ENCODE data around the gene SVBP.
"Not testable (repeated sequence)": the region's sequence is repeated elsewhere in the genome, so short reads cannot be mapped to it uniquely, and the experiment has no call there.

SVBP gene

DNA sequence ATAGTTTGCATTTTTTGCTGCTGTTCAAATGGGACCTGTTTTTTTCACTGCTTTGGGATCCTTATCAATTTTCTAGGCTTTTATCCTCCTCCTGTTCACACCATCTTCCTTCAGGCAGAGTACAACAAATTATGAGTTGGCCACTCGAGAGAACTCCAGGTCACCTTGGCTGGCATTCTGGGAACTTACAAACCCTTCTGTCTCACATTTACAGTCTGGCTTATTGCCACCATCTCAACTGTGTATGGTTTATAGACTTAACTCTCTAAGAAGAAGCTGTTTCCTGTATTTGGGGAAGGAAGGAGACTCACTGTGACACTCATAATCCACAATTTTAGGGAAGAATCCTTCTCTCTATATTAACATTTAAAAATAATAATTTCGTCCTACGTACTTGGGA is 23.8 kb upstream of the SVBP start:
- DNase-seq = no peak

DNA sequence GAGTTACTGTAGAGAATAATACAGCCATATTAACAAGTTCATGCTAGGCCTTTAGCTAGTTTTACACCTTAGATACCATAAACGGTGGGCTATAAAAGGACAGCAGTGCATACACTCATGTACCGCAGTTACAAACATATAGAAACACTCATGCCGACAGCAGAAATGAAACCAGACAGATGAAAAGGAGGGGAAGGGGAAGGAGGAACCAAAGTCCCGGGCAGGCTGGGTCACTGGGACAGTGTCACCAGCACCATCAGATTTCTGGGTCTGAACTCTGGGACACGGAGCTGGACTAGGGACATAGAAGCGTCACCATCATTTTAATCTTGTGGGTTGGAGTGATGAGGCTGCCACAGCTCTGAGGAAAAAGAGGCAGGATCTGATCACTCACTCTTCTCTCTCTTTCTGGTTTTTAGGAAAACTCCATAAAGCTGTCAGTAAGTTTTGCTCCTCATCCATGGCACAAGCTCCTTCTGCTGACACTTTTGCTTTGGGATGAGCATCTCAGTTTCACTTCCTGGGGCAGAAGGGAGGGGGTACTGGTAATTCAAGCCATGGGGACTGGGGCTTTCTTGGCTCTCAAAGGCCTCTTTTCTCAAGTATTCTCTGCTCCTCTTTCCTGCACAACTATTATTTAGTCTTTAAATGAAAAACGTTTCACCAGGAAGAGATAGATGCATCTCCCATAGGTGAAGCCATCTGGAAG is 21.4 kb upstream of the SVBP start:
- DNase-seq = no peak

DNA sequence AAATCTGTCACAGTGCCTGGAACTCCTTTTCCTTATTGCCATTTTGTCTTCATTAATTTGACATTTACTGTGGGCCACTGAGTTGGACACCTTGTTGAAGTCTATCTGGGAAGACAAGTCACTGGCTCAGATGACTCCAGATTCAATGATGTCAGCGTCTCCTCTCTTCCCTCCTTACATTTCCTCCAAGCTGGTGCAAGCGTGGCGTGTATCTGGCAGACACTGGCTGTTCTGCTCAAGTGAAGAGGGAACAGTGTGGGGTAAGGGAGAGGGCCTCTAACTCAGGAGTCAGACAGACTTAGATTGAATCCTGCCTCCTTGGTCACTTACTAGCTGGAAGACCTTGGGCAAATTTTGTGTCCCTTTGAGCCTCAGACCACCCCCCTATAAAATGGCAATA is 20.5 kb upstream of the SVBP start:
- no peak for DNase-seq

DNA sequence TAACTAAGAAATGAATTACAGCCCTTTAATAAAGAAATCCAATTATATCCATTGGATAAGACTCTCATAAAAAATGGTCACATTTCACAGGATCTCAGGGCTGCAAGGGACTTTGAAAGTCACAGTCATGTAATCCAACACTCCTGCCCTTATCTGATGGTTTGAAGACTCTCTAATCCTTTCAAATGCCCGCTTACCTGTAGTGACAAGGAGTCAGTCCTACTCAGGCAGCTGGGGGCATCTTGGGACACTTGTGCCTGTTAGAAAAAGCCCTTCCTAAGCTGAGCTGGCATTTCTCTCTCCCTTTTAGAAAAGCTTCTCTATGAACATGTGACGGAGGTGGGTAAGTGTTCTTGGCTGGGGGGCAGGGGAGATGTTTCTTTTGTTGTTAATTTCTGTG is 18.2 kb upstream of the SVBP start:
- DNase-seq = no peak

DNA sequence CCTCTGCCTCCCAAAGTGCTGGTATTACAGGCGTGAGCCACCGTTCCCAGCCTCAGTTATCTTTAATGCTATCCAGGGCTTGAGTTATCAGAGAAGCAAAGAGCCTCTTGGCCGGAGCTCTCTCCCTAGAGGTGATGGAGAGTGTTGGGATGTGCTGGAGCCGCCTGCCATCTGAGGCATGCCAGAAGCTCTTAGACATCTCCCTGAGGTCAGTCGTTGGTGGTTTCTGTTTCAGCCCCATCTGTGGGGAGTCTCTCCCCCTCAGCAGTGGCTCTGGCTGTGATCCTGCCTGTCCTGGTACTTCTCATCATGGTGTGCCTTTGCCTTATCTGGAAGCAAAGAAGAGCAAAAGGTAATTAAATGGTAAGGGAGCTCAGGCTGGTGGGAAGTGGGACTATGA is 17.6 kb upstream of the SVBP start:
- DNase-seq = no peak

DNA sequence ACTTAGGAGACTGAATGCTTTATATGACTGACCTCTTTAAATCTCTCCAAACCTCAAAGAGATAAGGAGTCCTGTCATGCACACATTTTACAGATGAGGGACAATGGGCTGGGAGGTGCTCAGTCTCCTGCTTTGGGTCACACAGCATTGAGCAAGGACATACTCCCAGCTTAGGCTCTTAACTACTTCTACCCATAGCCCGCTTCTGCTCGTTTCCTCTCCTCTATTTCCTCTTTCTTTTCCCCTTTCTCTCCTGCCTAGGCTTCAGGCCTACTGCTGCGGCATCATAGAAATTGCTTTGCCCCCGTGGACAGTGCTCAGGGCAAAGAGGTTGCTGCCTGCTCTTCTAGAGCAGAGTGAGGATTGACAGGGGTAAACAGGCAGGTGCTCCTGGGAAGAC is 16.8 kb upstream of the SVBP start:
- DNase-seq = no peak

DNA sequence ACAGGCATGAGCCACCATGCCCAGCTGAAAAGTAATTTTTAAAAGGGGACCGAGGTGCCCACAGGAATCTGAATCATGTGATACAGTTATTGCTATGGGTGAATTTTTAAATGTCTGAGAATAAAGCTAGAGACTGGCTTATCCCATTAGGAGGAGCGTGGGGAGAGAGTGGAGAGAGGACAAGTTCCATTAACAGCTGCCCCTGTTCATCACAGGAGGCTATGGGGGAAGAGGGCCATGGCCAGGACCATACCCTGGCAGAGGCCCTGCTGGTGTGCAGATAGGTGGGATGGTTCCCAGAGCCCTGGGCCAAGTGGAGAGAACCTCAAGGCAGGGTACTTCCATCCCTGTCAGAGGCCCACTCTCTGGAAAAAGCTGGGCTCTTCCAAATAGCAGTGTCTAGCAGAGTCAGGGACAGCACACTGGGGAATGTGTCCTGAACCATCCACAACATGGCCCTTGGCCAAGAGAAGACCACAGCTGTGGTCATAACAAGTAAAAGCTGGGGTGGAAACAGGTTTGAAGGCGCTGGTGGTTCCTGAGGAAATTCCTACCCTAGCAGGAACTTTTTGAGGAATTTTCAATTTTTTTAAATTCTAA is 15.5 kb upstream of the SVBP start:
- no peak for DNase-seq

DNA sequence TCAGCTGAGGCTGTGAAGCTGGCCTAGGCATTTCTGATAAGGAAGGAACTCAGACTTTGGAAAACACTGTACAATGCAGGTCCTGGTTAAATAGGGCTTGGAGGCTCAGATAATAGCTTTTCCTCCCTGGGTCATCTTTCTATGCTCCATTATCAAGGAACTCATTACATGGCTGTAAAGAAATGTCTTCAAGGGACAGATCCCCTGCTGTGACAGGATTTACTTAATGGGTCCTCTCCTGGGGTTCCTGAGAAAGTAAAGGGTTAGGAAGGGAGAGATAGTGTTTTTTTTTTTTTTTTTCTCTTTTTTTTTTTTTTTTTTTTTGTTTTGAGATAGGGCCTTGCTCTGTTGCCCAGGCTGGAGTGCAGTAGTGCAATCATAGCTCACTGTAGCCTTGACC is 14.1 kb upstream of the SVBP start:
- no peak for DNase-seq

DNA sequence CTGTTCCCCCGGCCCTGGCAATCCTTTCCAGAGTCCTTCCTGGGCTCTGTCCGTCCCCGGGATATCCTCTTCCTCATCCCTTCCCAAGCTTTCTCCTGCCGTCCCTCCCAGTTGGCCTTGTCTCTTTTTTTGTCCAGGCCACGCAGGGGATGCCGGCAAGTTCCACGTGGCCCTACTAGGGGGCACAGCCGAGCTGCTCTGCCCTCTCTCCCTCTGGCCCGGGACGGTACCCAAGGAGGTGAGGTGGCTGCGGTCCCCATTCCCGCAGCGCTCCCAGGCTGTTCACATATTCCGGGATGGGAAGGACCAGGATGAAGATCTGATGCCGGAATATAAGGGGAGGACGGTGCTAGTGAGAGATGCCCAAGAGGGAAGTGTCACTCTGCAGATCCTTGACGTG is 13.4 kb upstream of the SVBP start:
- no peak for DNase-seq

DNA sequence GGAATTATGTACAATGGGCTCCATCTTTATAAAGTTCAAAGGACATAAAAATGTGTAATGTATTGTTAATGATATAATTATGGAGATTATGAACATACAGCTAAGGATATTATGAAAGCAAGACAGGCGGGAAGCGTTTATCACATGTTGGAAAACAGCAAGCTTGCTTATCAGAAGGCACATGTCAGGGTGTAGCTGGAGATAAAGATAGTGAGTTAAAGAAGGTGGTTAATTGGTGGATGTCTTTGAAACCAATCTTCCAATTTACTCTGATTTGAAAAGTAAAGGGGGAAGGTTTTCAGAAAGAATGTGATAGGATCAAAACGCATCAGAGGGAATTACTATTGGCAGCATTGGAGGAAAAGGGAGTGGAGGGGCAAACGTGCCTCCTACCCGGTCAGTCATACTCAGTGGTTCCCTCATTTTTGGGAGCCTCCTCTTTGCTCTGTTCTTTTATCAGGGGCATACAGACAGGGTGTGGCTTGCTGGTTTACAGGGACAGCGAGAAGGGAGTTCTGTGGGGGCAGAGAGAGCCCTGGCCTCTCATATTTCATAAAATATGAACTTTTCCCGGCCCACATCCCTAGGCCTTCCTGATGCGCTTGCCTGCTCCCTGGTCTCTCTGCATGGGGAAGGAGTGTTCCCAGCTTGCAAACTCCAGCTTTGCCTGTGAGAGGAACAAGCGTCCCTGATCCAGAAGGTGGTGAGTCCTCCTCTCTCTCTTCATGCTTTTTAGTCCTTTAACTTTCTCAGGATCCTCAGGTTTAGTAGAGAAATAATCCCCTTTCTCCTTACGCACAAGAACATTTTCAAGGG is 8.0 kb upstream of the SVBP start:
- no peak for DNase-seq

DNA sequence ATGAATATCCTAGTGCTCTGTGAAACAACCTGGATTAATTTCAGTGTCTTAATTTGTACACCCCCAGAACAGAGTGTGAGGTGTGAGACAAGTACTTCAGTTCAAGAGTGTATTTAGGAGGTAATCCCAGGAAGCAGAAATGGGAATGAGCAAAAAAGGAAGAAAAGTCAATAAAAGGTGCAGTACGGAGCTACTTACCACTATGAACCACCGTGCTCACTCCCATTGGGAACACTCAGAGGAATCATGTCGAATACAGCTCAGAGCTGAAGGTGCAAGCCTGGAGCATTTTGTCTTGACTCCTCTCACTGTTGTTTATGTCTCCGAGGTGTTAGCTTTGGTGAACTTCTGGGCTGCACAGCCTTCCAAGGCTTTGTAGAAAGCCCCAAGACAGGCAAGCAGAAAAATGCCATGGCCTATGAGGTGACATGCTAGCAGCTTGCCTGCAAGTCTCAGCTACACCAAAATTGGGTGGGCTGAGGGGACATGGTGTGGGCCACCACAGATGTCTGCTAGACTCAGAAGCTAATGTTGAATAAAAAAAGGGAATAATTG is 7.4 kb upstream of the SVBP start:
- DNase-seq = no peak

DNA sequence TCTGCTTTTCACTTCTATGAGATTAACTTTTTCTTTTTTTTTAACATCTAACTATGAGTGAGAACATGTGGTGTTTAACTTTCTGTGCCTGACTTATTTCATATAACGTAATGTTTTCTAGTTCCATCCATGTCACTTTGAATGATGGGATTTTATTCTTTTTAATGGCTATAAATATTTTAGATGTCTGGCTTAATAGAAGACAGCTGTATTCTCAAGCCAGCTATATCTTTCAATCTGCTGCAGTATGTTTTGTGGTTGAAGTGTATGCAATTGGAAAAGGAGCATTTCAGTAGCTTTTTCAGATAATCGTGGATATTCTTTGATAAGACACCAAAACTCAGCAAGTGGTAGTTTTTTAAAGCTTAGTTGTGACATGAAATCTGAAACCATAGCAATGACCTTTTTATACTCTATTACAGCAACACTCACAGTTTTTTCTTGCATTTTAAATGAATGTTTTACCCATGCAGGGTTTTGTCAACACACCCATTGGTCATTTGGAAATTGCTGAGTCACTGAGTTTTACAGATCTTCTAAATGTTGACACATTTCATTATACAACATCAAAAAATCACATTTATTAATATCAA is 5.7 kb upstream of the SVBP start:
- peak; percentile 72 for DNase-seq

DNA sequence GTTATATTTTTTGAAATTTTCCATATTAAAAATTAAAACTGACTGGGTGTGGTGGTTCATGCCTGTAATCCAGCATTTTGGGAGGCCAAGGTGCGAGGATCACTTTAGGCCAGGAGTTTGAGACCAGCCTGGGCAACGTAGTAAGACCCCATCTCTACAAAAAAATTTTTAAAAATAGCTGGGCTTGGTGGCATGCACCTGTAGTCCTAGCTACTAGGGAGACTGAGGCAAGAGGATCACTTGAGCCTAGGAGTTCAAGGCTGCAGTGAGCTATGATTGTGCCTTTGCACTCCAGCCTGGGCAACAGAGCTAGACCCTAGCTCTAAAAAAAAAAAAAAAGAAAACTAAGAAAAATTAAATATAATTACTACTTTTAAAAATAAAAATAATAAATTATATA is 4.5 kb upstream of the SVBP start:
- DNase-seq = no peak

DNA sequence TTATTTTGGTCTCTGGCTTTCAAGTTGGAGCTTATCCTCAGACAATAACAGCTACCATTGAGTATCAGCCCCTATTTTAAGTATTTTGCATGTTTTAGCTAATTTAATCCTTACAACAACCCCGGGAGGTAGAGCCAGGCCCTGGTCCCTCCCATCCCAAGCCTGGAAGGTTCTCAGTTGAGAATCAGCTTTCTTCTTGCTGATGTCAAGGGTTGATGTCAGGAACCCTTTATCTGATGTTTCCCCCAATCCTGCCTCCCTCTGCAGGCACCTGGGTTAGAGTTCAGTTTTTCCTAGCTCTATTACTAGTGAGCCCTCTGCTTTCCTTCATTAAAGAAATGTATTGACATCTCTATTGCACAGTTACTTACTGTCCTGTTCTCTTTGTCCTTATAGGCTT is 3.6 kb upstream of the SVBP start:
- no peak for DNase-seq

DNA sequence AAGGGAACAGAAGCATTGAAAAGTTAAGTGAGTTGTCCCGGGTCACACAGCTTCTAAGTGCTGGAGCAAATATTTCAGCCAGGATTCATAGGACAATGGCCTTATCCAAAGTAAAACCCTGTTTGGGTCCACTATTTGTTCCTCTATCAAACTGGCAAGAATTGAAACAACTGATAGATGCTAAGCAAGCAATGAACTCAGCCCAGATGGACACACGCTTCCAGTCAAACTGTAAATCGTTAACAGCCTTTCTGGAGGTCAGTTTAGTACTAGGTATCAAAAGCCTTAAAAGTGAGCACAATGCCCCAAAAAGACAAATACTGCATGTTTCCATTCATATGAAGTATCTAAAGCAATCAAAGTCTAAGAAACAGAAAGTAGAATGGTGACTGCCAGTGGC is 779 bp upstream of the SVBP start:
- DNase-seq = no peak

DNA sequence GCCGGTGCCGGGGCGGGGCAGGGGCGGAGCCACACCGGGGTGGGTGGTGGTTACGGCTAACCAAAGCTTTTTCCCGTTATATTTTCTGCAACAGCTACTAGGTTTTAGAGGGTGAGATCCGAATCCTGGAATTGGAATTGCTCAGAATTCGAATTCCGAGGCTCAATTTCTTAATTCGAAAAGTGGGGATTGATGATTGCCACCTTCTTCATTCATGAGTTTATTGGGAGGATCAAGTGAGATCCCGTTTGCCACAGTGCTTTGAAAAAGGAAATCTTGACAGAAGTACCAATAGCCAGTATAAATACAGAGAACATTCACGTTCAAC is 207 bp upstream of the SVBP start:
- no peak for DNase-seq

DNA sequence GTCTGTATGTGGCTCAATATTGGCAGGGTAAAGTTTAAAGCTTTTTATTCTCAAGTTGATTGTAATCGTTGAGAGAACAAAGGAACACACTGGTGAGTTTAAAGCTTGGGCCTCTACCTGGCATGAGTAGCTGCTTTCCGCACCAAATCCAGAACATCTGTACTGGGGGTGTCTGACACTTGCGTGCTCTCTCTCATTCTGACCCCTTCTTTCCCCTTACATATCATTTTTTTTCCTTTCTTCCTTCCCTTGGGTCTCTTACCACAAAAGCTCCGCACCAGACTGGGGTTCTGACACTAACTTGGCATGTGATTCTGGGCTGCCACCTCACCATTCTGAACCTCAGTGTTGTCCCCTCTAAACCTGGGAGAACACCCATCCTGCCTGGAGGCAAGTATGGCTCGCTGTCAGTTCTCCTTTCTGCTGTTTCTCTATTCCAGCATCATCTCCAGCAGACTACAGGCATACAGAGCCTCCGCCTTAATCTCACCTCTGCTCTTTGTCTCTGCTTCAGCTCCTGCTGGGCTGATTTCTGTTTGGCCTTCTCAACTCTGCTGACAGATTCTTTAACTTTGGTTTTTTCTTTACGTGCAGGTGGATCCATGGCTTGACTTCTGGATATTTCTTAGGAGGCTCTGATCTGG is 1.1 kb downstream of the SVBP start:
- DNase-seq = peak; percentile 2

DNA sequence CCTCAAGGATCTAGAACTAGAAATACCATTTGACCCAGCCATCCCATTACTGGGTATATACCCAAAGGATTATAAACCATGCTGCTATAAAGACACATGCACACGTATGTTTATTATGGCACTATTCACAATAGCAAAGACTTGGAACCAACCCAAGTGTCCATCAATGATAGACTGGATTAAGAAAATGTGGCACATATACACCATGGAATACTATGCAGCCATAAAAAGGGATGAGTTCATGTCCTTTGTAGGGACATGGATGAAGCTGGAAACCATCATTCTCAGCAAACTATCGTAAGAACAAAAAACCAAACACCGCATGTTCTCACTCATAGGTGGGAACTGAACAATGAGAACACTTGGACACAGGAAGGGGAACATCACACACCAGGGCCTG is 2.4 kb downstream of the SVBP start:
- not testable (repeated sequence) for DNase-seq

DNA sequence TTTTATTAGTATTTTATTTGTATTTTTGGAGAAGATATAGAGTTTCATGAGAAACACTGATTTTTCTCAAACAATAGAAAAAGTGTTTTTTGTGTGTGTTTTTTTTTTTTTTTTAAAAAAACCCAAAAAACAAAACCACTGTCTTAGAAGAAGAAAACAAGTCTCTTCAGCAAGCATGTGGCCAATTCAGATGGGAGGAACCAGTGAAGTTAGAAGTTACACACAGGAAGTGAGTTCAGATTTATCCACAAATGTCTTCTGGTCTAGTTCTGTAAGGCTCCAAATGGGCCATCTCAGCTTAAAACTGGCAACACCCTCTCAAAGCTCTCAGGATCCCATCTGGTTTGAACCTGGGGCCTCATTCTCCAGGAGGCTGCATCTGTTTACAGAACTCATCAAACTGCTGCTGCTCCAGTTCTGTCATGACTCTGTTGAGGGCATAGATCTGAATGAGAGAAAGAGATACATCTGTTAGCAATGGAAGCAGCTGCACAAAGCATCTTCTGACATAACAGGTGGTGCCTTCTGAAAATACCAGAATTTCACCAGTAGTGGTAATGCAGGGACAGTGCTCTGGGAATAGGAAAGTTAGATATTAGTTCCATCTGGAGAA is 10.0 kb downstream of the SVBP start:
- no peak for DNase-seq

DNA sequence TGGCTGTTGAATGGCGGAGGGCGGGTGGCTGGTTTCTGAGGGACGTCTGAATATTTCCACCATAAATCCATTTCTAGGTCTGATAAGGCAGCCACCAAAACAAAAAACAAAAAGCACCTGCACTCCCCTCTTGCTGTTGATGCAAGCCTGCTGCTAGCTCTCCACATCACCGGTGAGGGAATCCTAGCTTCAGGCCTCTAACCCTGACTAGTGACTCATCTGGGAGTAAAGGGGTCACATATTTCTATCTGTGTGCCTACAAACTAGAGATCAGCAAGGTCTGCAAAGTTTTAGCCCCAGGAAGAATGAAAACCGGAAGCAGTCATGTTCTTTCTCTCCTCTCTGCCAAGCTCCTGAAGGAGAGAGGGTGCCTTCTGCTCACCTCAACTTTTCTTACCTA is 10.6 kb downstream of the SVBP start:
- DNase-seq = no peak

DNA sequence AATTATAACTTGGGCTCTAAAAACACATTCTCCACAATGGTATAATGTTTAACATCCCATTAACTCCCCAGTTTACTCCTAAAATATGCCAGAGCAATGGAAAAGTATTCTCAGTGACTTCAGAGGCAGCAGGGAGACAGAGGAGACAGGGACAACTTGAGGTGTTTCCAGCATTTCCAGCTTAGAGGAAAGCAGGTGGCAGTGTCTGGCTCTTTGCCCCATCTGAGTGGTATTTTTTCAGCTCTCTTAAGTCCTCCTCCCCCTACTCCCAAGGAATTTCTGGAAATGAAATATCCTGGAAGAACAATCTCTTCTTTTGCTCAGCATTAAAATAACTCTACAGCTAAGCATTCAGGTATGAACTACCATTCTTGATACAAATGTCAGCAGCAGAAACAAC is 11.0 kb downstream of the SVBP start:
- no peak for DNase-seq

DNA sequence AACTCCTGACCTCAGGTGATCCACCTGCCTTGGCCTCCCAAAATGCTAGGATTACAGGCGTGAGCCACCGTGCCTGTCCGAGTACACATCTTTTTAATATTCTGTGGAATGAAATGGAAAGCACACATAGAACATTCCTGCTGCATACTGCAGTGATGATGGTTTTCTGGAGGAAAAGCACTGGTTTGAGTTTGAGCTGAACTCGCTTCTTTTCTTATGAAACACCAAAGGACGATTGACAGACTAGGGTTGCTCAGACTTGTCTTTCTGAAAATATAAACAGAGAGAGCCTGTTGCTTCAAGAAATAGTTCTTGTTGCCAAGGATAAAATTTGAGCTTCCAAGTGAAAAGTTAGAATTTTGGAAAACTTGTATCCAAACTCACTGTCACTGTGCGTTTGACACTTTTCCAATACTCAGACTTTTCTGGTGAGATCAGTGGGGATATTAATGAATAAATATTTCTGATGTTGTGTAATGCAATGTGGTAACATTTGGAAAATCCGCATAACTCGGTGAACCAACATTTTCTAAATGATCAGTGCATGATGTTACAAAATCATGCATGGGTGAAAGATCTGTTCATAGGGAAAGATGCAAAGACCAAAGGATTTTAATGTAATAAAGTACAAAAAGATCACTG is 15.2 kb downstream of the SVBP start:
- DNase-seq = peak; percentile 61
